GM21526 (cell line): ENCODE data around the gene OR5K1.

Experiments
- ATAC-seq: cut with Tn5 transposase; IDR thresholded peaks from one replicate; pipeline ENCODE4 v1.9.1; 2021; ENCODE audit warnings: moderate library complexity; ENCODE audit not compliant: unreplicated experiment, low FRiP score

OR5K1 gene

GRCh38 chr3:98462901-98463300 lies at the start of gene OR5K1:
Gene OR5K1, plus strand, starts transcription at chr3:98463201. Its CDS starts 6,376 bp downstream, at chr3:98469577.
- ATAC-seq: no peak

- no peak for ATAC-seq
Observed at GRCh38 chr3:98432575-98432974, 30.4 kb upstream of the OR5K1 start.

- ATAC-seq: no peak
Observed at GRCh38 chr3:98433764-98434163, 29.2 kb upstream of the OR5K1 start.

GRCh38 chr3:98434412-98434811 lies 28.6 kb upstream of the OR5K1 start:
- no peak for ATAC-seq

GRCh38 chr3:98440283-98440682 lies 22.7 kb upstream of the OR5K1 start:
- ATAC-seq: no peak

- ATAC-seq: peak; percentile 87
Observed at GRCh38 chr3:98445949-98446406, 17.0 kb upstream of the OR5K1 start.

- ATAC-seq: peak; percentile 45
Observed at GRCh38 chr3:98449606-98450193, 13.3 kb upstream of the OR5K1 start.

GRCh38 chr3:98450372-98450771 lies 12.6 kb upstream of the OR5K1 start:
- ATAC-seq: no peak

- ATAC-seq: no peak
Observed at GRCh38 chr3:98453827-98454226, 9.2 kb upstream of the OR5K1 start.

- ATAC-seq: no peak
Observed at GRCh38 chr3:98454929-98455328, 8.1 kb upstream of the OR5K1 start.

- ATAC-seq: no peak
Observed at GRCh38 chr3:98457543-98457942, 5.5 kb upstream of the OR5K1 start.

- ATAC-seq: no peak
Observed at GRCh38 chr3:98460220-98460619, 2.8 kb upstream of the OR5K1 start.

- ATAC-seq: no peak
Observed at GRCh38 chr3:98482717-98483482, 19.9 kb downstream of the OR5K1 start.

GRCh38 chr3:98483626-98484025 lies 20.6 kb downstream of the OR5K1 start:
- no peak for ATAC-seq

GRCh38 chr3:98497381-98497780 lies 34.4 kb downstream of the OR5K1 start, which contains the start of gene OR5K2:
Gene OR5K2, plus strand, starts transcription at chr3:98497681. Its CDS starts 0 bp downstream, at chr3:98497681.
- ATAC-seq: no peak

GRCh38 chr3:98500019-98500418 lies 37.0 kb downstream of the OR5K1 start:
- ATAC-seq: no peak

GRCh38 chr3:98501270-98501669 lies 38.3 kb downstream of the OR5K1 start:
- no peak for ATAC-seq

- no peak for ATAC-seq
Observed at GRCh38 chr3:98501863-98502576, 39.0 kb downstream of the OR5K1 start.

- no peak for ATAC-seq
Observed at GRCh38 chr3:98504539-98504938, 41.5 kb downstream of the OR5K1 start.

- no peak for ATAC-seq
Observed at GRCh38 chr3:98508582-98508981, 45.6 kb downstream of the OR5K1 start.

- ATAC-seq: no peak
Observed at GRCh38 chr3:98512576-98512975, 49.6 kb downstream of the OR5K1 start.
